Trophoblast cell (in vitro differentiated cells and primary cell): ENCODE results near the gene NFXL1.

Experiments
- DNase-seq, 2 donors: peaks; one replicate each; pipeline ENCODE4 v3.0.0-alpha.2; 2016
- H2AFZ ChIP-seq: 2 replicates; pipeline ENCODE4 v1.6.1; 2013; ENCODE audit warnings: low read length, moderate library complexity, mild to moderate bottlenecking; ENCODE audit not compliant: insufficient read depth, poor library complexity
- H2AK5ac ChIP-seq: 2 replicates; pipeline ENCODE4 v1.6.1; 2013; ENCODE audit warnings: mild to moderate bottlenecking, low read length
- H2BK120ac ChIP-seq: 2 replicates; pipeline ENCODE4 v1.6.1; 2013; ENCODE audit warnings: low read length, mild to moderate bottlenecking, moderate library complexity; ENCODE audit not compliant: insufficient read depth, poor library complexity
- H2BK12ac ChIP-seq: 2 replicates; pipeline ENCODE4 v1.6.1; 2013; ENCODE audit warnings: mild to moderate bottlenecking, low read length, moderate library complexity
- H2BK5ac ChIP-seq: 2 replicates; pipeline ENCODE4 v1.6.1; 2013; ENCODE audit warnings: low read length, low read depth, moderate library complexity, mild to moderate bottlenecking; ENCODE audit not compliant: poor library complexity
- H3K14ac ChIP-seq: 2 replicates; pipeline ENCODE4 v1.6.1; 2013; ENCODE audit warnings: mild to moderate bottlenecking, low read length
- H3K18ac ChIP-seq: 2 replicates; pipeline ENCODE4 v1.6.1; 2013; ENCODE audit warnings: mild to moderate bottlenecking, low read length
- H3K23ac ChIP-seq: 2 replicates; pipeline ENCODE4 v1.6.1; 2013; ENCODE audit warnings: low read length
- H3K27ac ChIP-seq: 2 replicates; pipeline ENCODE4 v1.5.1; 2013; ENCODE audit warnings: low read depth, mild to moderate bottlenecking, inconsistent platforms, low read length, moderate library complexity
- H3K27me3 ChIP-seq: 2 replicates; pipeline ENCODE4 v1.6.1; 2013; ENCODE audit warnings: inconsistent platforms, mild to moderate bottlenecking, low read length, moderate library complexity; ENCODE audit not compliant: insufficient read depth
- H3K36me3 ChIP-seq, 2 experiments: 1 replicate in 1 of 2; 2 replicates in 1 of 2; pipeline ENCODE4 v1.6.1; 2013; ENCODE audit warnings: low read length in 2 of 2, mild to moderate bottlenecking in 2 of 2, moderate library complexity in 1 of 2; ENCODE audit not compliant: insufficient read depth in 2 of 2, control insufficient read depth in 1 of 2
- H3K4ac ChIP-seq: 2 replicates; pipeline ENCODE4 v1.6.1; 2013; ENCODE audit warnings: low read depth, mild to moderate bottlenecking, low read length, moderate library complexity
- H3K4me1 ChIP-seq, 2 experiments: 1 replicate in 1 of 2; 2 replicates in 1 of 2; pipeline ENCODE4 v1.6.1; 2013; ENCODE audit warnings: low read length in 2 of 2, mild to moderate bottlenecking in 2 of 2, moderate library complexity in 1 of 2; ENCODE audit not compliant: insufficient read depth in 2 of 2, control insufficient read depth in 1 of 2
- H3K4me2 ChIP-seq: 2 replicates; pipeline ENCODE4 v1.6.1; 2013; ENCODE audit warnings: inconsistent platforms, mild to moderate bottlenecking, low read length, moderate library complexity
- H3K4me3 ChIP-seq: 2 replicates; pipeline ENCODE4 v1.5.1; 2013; ENCODE audit warnings: mild to moderate bottlenecking, low read depth, low read length, inconsistent platforms
- H3K79me1 ChIP-seq: one replicate; pipeline ENCODE4 v1.6.1; 2013; ENCODE audit warnings: low read length
- H3K79me2 ChIP-seq: 2 replicates; pipeline ENCODE4 v1.6.1; 2013; ENCODE audit warnings: low read length, mild to moderate bottlenecking; ENCODE audit not compliant: control insufficient read depth, insufficient read depth, poor library complexity
- H3K9ac ChIP-seq: 2 replicates; pipeline ENCODE4 v1.6.1; 2013; ENCODE audit warnings: mild to moderate bottlenecking, low read length
- H3K9me3 ChIP-seq: 2 replicates; pipeline ENCODE4 v1.6.1; 2013; ENCODE audit warnings: low read depth, mild to moderate bottlenecking, control low read depth, inconsistent platforms, low read length; ENCODE audit not compliant: insufficient read depth
- H4K12ac ChIP-seq: 2 replicates; pipeline ENCODE4 v1.6.1; 2013; ENCODE audit warnings: low read depth, mild to moderate bottlenecking, low read length, moderate library complexity
- H4K8ac ChIP-seq: 2 replicates; pipeline ENCODE4 v1.6.1; 2013; ENCODE audit warnings: low read depth, mild to moderate bottlenecking, low read length, moderate library complexity
- H4K91ac ChIP-seq: one replicate; pipeline ENCODE4 v1.6.1; 2013; ENCODE audit warnings: low read depth, mild to moderate bottlenecking, low read length, moderate library complexity
- WGBS: extraction: QIAGEN DNeasy Blood & Tissue Kit; methylation state at CpG from one replicate; pipeline ENCODE4 v1.1.7; 2013; ENCODE audit warnings: missing lambda C conversion rate; ENCODE audit not compliant: insufficient read length, insufficient coverage; ENCODE audit errors: extremely low coverage; 5-methylcytosine and 5-hydroxymethylcytosine counted together

NFXL1 gene

GRCh38 chr4:47837094-47837907 lies 77.1 kb downstream of the NFXL1 start:
- Histone ChIP-seq H3K14ac (peak overlapping the region; percentile 40), H2BK120ac (no peak overlapping the region), H3K9me3 (no peaks in the 10 kb centered on the region), H3K36me3 (no peaks in the 10 kb centered on the region), H4K8ac (peak overlapping the region; percentile 73), H3K4me1 (peaks cover 9 to 10% of the 10 kb centered on the region in 2 experiments), H3K4me2 (peak overlapping the region; percentile 94), H3K23ac (no peak overlapping the region), H3K79me1 (peaks cover 4% of the 10 kb centered on the region), H4K12ac (peak overlapping the region; percentile 36), H2AFZ (peak overlapping the region; percentile 61), H3K79me2 (peaks cover 3% of the 10 kb centered on the region), H3K18ac (no peak overlapping the region), H3K4me3 (peak overlapping the region; percentile 74), H3K27me3 (no peaks in the 10 kb centered on the region), H3K4ac (no peak overlapping the region), H3K27ac (no peak overlapping the region), H4K91ac (peak overlapping the region; percentile 17), H2AK5ac (no peak overlapping the region), H3K9ac (no peak overlapping the region), H2BK5ac (no peak overlapping the region), H2BK12ac (no peak overlapping the region)
- WGBS: no CpG with 5 or more reads among the region's 58 CpGs
- DNase-seq: peak; percentile 24 to 50

- H2BK5ac ChIP-seq: no peak overlapping the region
- peaks cover 3% of the 10 kb centered on the region for H3K79me2 ChIP-seq
- no peak overlapping the region for H2BK120ac ChIP-seq
- peak overlapping the region; percentile 61 for H2AFZ ChIP-seq
- peak overlapping the region; percentile 74 for H3K4me3 ChIP-seq
- H4K8ac ChIP-seq: peak overlapping the region; percentile 73
- no peak overlapping the region for H3K23ac ChIP-seq
- WGBS: no CpG with 5 or more reads among the region's 27 CpGs
- H3K18ac ChIP-seq: no peak overlapping the region
- H2AK5ac ChIP-seq: no peak overlapping the region
- peak; percentile 82 to 85 for DNase-seq
- H3K9me3 ChIP-seq: no peaks in the 10 kb centered on the region
- H3K9ac ChIP-seq: no peak overlapping the region
- H2BK12ac ChIP-seq: no peak overlapping the region
- peak overlapping the region; percentile 36 for H4K12ac ChIP-seq
- peak overlapping the region; percentile 40 for H3K14ac ChIP-seq
- peaks cover 4% of the 10 kb centered on the region for H3K79me1 ChIP-seq
- H4K91ac ChIP-seq: peak overlapping the region; percentile 17
- no peaks in the 10 kb centered on the region for H3K27me3 ChIP-seq
- H3K27ac ChIP-seq: no peak overlapping the region
- H3K4ac ChIP-seq: no peak overlapping the region
- H3K4me2 ChIP-seq: peak overlapping the region; percentile 94
- peaks cover 9 to 10% of the 10 kb centered on the region in 2 experiments for H3K4me1 ChIP-seq
- H3K36me3 ChIP-seq: no peaks in the 10 kb centered on the region
Measured at GRCh38 chr4:47836641-47837093, 77.7 kb downstream of the NFXL1 start.

- Histone ChIP-seq H2AK5ac (no peak overlapping the region), H3K4me3 (no peak overlapping the region), H3K79me2 (peaks cover 3% of the 10 kb centered on the region), H3K36me3 (no peaks in the 10 kb centered on the region), H2BK5ac (no peak overlapping the region), H4K91ac (no peak overlapping the region), H3K14ac (no peak overlapping the region), H3K4ac (no peak overlapping the region), H3K79me1 (peaks cover 4% of the 10 kb centered on the region), H4K12ac (no peak overlapping the region), H2BK120ac (no peak overlapping the region), H3K23ac (no peak overlapping the region), H3K4me1 (peaks cover 10 to 12% of the 10 kb centered on the region in 2 experiments), H2BK12ac (no peak overlapping the region), H3K4me2 (no peak overlapping the region), H2AFZ (no peak overlapping the region), H4K8ac (no peak overlapping the region), H3K9ac (no peak overlapping the region), H3K27me3 (no peaks in the 10 kb centered on the region), H3K9me3 (no peaks in the 10 kb centered on the region), H3K27ac (no peak overlapping the region), H3K18ac (no peak overlapping the region)
- WGBS: no CpG with 5 or more reads among the region's 2 CpGs
- no peak for DNase-seq
Measured at GRCh38 chr4:47835494-47835893, 78.9 kb downstream of the NFXL1 start.

- no peak overlapping the region for H3K4ac ChIP-seq
- no peak overlapping the region for H4K12ac ChIP-seq
- H3K18ac ChIP-seq: no peak overlapping the region
- H4K91ac ChIP-seq: no peak overlapping the region
- H3K4me2 ChIP-seq: no peak overlapping the region
- no peak overlapping the region for H4K8ac ChIP-seq
- H3K27me3 ChIP-seq: no peaks in the 10 kb centered on the region
- DNase-seq: no peak
- no peaks in the 10 kb centered on the region for H3K79me2 ChIP-seq
- no peak overlapping the region for H3K23ac ChIP-seq
- H3K27ac ChIP-seq: no peak overlapping the region
- H3K79me1 ChIP-seq: no peaks in the 10 kb centered on the region
- no peaks in the 10 kb centered on the region for H3K9me3 ChIP-seq
- no peak overlapping the region for H2AK5ac ChIP-seq
- H3K4me1 ChIP-seq: peaks cover 5% of the 10 kb centered on the region in 2 experiments
- no peaks in the 10 kb centered on the region for H3K36me3 ChIP-seq
- H2AFZ ChIP-seq: no peak overlapping the region
- WGBS: no CpG with 5 or more reads among the region's 5 CpGs
- H2BK5ac ChIP-seq: no peak overlapping the region
- no peak overlapping the region for H2BK12ac ChIP-seq
- no peak overlapping the region for H3K4me3 ChIP-seq
- no peak overlapping the region for H2BK120ac ChIP-seq
- no peak overlapping the region for H3K14ac ChIP-seq
- no peak overlapping the region for H3K9ac ChIP-seq
Measured at GRCh38 chr4:47831026-47831679, 83.2 kb downstream of the NFXL1 start.
